Spleen (tissue), 7 donors: ENCODE data around the gene OR52H1.

Experiments
- POLR2A ChIP-seq, 3 donors: fragments of 450-650 bp; IDR thresholded peaks; one replicate each; pipeline ENCODE4 v1.5.1; 2017; ENCODE audit warnings: antibody characterized with exemption in 3 of 3, mild to moderate bottlenecking in 1 of 3
- POLR2AphosphoS5 ChIP-seq, 3 donors: sonication (generic); formaldehyde crosslinking; IDR thresholded peaks; one replicate each; pipeline ENCODE4 v1.5.1; 2017; ENCODE audit warnings: antibody characterized with exemption in 3 of 3
- TF ChIP-seq, protein P1 (sequence below), 11 experiments: fragments of 200-600 bp in 7 of 11; fragments of 450-650 bp in 4 of 11; sonication (generic) in 4 of 11; IDR thresholded peaks in 8 of 11; conservative IDR thresholded peaks in 3 of 11; 1 replicate in 7 of 11; 2 replicates in 4 of 11; pipeline versions ENCODE4 v1.4.0 to v1.8.0; 2016 to 2021; ENCODE audit warnings: antibody characterized with exemption in 11 of 11, inconsistent platforms in 4 of 11, mild to moderate bottlenecking in 1 of 11
- donor health status: DM: no; HTN: no; CAD: no; lungs with moderate emphysema.
- donor health status: DM: no; HTN: no; CAD: no.
- donor health status: DM: no; HTN: no; CAD: no.

DNA sequence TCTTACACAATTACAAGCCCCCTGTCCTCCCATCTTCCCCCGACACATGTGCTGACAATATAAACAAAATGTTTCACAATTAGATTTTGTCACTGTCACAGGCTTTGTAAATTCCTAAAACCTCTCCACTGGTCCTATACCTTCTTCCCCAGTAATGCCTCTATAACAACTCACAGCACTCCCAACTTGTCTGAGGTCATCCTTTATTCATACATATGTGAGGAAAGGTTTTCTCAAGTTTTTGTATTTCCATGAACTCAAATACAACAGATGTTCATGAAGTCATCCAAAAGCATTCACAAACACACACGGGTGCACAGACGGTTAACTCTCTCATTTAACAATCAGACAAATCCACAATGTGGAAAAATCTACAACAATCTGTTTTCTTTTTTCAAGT lies 1.9 kb downstream of the OR52H1 start:
- TF ChIP-seq, protein P1, sequence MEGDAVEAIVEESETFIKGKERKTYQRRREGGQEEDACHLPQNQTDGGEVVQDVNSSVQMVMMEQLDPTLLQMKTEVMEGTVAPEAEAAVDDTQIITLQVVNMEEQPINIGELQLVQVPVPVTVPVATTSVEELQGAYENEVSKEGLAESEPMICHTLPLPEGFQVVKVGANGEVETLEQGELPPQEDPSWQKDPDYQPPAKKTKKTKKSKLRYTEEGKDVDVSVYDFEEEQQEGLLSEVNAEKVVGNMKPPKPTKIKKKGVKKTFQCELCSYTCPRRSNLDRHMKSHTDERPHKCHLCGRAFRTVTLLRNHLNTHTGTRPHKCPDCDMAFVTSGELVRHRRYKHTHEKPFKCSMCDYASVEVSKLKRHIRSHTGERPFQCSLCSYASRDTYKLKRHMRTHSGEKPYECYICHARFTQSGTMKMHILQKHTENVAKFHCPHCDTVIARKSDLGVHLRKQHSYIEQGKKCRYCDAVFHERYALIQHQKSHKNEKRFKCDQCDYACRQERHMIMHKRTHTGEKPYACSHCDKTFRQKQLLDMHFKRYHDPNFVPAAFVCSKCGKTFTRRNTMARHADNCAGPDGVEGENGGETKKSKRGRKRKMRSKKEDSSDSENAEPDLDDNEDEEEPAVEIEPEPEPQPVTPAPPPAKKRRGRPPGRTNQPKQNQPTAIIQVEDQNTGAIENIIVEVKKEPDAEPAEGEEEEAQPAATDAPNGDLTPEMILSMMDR (IDR thresholded peaks at IDR 0.05 in 8 of 11, conservative IDR thresholded peaks at IDR 0.05 in 3 of 11) = no peak
- TF ChIP-seq POLR2A (IDR thresholded peaks at IDR 0.05) = no peak
- TF ChIP-seq POLR2AphosphoS5 (IDR thresholded peaks at IDR 0.05) = no peak
